Fibroblast of skin of right quadriceps (primary cell): ENCODE data around the gene AQP12B.
"Not testable (repeated sequence)": the region's sequence is repeated elsewhere in the genome, so short reads cannot be mapped to it uniquely, and the experiment has no call there.

Experiments used
- DNase-seq: peaks from one replicate; pipeline ENCODE4 v3.0.0-alpha.2; 2013

AQP12B gene, protein sequence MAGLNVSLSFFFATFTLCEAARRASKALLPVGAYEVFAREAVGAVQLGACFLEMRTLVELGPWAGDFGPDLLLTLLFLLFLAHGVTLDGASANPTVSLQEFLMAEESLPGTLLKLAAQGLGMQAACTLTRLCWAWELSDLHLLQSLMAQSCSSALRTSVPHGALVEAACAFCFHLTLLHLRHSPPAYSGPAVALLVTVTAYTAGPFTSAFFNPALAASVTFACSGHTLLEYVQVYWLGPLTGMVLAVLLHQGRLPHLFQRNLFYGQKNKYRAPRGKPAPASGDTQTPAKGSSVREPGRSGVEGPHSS

DNA sequence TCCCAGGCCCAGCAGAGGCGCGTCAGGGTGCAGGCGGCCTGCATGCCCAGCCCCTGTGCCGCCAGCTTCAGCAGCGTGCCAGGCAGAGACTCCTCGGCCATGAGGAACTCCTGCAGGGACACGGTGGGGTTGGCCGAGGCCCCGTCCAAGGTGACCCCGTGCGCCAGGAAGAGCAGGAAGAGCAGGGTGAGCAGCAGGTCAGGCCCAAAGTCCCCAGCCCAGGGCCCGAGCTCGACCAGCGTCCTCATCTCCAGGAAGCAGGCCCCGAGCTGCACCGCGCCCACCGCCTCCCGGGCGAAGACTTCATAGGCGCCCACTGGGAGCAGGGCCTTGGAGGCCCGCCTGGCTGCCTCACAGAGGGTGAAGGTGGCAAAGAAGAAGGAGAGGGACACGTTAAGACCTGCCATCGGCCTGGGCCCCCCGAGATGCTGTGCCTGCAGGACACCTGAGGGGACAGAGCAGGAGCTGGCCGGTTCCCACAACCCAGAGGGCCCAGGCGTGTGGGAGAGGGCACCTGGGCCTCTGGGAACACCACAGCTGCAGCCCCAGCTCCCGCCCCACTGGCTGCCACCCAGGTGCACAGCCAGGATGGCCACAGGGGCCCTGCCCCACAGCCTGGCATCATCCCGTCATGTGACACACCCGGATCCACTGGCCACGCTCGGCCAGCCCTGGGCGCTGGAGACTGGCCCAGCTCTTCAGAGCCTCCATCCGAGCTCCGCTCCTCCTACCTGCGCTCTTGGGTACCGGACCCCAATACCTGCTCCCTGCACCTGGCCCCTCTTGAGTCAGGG is at the start of gene AQP12B:
AQP12B (minus strand) TSS at position 455 of the 794 bp plus-strand sequence; CDS start at position 407, 48 bp downstream.
- DNase-seq, result not testable (repeated sequence)

DNA sequence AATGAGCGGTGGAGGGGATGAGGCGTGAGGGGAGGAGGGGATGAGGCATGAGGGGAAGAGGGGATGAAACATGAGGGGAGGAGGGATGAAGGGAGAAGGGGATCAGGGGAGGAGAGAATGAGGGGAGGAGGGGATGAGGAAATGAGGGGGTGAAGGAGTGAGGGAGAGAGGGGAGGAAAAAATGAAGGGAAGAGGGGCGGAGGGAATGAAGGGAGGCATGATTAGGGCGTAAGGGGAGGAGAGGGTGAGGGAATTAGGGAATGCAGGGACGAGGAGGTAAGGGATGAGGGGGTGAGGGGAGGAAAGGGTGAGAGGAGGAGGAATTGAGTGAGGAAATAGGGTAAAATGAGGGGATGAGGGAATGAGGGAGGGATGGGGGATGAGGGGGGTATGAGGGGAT is 49.5 kb upstream of the AQP12B start:
- no peak for DNase-seq

DNA sequence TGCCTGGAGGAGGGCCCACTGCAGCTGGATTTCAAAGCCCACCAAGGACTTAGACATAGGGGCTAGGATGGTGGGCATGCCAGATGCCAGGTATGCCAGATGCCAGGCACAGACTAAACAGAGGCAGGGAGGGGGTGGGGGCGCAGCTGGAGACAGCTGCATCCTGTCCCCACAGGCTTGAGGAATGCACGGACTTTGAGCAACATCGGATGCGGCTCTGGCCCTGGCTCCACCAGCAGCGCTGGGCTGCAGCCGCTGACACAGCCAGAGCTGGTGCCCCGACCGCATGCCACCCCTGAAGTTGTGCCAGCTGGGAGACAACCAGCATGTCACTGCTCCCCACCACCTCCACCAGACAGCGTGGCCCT is 48.5 kb upstream of the AQP12B start:
- no peak for DNase-seq

DNA sequence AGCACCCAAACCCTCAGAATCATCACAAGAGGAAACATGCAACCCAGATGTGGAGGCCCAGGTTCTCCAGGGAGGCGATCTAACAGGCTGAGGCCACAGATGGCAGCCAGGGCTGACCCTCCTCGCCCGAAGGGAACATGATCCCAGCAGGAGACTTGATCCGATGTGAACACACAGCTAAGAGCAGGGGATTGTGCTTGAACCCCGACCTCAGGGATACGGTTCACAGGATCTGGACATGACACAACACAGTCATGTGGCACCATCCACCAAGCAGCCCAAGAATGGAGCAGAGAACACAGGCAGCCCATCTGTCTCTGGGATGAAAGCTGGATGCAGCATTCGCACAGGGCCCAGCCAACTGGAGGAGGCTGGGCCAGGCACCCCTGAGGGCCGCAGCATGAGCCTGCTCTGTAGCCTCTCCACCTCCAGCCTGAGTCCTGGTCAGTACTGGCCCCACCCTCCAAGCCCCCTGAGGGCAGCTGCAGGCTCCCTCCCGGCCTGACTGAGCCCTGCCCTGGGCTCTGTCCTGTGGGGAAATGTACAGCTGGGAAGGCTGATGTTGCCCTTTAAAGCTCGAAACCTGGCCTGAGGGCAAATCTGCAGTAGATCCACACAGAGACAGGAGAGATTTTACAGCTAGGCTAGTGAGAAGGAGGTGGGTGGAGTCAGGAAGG is 48.0 kb upstream of the AQP12B start:
- no peak for DNase-seq

DNA sequence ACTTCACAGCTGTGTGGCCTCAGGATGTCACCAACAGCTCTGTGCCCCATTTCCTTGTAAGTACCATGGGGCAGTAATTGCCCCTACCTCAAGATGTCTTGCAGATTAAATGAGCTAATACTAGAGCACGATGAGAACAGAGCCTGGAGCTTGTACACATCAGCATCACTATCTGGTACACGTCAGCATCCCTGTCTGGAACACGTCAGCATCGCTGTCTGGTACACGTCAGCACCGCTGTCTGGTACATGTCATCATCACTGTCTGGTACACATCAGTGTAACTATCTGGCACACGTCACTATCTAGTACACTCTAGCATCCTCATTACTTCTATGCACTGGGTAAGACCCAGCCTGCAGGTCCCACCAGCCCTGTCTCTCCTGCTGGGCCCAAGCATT is 46.1 kb upstream of the AQP12B start:
- no peak for DNase-seq

DNA sequence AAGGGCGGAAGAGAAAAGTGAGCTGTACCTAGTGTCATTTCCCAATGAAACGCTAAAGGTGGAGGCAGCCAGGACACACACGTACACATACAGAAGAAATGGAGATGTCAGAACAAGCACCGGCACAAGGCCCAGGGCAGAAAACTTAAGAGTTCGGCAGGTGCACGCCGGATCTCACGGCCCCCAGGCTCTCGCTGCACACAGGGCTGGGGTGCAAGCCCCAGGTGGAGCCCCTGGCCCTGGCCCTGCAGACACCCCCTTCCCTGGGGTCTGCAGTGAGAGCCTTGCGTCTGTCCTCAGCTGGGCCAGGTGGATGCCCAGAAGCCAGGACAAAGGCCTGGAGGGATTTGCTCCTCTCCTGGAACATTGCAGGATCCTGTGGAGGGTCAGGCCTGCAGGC is 45.7 kb upstream of the AQP12B start:
- no peak for DNase-seq

DNA sequence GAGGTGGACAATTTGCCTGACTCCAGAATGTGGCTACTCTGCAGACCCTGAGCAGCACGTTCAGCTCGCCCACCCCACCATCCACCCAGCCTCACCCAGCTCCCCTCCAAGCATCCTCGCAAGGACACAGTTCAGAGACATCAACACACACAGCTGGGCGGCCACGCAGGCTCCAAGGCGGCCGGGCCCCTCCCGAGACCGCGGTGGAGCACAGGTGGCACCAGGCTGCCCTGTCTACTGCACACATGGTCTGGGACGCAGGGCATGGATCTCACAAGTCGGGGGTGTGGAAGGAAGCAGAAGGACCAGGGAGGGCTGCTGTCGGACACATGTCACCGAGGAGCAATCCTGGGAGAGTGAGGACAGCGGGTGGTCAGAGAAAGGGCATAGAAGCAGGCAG is 45.2 kb upstream of the AQP12B start:
- no peak for DNase-seq

DNA sequence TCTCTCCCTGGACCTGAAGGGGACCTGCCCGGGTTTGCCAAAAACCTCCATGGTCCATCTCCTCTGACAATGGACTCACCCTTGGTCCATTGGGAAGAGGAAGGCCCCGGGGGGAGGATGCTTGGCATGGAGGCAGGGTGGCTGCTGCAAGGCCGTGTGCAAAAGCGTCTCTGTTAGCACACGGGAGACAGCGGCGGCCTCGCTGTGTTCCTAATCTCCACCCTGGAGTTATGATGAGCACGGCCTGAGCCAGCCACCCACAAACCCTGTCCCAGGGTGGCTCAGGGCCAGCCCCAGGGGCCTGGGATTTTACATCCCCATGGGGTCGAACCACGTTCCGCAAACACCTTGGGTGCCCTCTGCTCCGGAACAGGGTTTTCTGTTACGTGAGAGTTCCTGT is 44.8 kb upstream of the AQP12B start:
- DNase-seq, result no peak

DNA sequence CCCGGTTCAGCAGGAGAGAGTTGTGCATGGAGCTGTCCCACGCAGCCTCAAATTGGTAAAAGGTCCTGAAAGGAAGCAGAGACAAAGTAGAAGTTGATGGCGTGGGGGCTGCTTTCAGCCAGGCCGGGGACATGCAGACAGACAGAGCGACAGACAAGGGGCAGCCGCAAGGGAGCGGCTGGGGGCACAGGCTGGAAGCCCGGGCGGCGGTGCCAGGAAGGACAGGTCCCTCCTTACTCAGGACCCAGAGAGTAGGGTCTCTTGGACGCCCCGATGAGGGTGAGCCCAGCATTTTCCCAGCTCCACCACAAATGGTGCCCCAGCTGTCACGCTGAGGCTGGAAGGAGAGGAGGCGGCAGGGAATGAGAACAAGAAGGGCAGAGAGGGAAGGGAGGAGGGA is 44.2 kb upstream of the AQP12B start:
- DNase-seq, result no peak

DNA sequence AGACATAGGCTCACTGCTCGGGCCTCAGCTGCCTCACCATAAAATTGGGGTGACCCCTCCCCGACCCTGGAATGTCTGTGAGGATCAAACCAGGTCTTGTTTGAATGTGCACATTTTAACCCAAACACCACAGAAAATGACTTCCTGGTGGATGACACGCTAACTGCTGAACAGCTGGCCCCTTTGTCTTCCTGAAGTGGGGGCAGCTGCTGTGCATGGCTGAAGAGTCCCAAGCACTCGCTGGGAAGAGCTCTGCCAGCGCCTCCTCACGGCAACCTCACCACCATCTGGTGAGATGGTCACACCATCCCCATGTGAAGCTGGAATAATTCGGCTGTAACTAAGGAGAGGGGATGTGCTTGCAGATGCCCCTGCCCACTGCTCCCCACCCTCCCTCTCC is 43.0 kb upstream of the AQP12B start:
- no peak for DNase-seq

DNA sequence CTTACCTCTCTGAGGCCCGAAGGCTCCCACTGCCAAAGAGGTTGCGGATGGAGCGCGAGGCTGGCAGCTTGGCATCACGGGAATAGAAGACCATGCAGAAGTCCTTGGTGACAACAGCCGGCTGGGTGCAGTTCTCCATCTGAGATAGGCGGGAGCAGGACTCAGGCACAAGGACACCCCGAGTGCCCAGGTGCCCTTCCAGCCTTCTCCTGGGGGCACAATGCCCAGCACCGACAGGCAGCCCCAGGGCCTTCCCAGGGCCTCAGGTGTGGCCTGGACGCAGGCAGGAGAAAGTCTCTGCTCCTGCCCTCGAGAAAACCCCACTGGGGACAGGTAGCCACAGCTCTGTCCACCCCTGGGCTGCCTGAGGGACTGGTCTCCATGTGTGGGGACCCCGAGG is 42.6 kb upstream of the AQP12B start:
- DNase-seq, result no peak

DNA sequence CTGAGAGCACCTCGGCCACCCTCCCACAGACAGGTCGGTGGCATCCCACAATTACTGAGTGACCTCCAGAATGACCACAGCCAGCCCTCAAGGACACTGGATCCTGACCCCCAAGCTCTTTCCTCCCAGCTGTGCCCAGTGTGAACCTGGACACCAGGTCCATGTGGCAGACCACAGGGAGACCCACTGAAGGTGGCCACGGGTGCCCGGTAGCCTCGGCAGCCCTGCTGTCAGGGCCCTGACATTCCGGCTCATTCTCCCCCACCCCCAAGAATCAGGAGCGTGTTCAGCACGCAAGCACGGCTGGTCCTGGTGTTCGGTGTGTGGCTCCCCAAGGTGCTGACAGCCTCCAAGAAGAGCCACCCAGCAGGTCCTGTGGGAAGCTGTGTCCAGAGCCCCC is 41.7 kb upstream of the AQP12B start:
- no peak for DNase-seq

DNA sequence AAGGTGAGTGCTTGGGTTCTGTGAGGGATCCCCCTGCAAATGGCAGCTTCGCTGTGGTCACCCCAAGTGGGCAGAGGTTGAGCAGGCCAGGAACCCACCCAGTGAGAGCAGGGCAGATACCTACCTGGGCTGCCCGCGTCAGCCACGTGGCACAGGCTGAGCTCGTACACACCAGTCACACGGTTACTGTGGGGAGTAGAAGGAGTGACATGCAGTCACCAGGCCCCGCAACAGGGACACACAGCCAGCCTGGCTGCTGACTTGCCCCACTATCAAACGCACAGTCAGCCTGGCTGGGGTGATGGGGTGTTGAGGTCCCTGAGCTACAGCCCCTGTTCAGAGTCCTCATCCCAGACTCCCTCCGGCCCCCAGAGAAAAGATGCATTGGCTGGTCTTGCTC is 41.2 kb upstream of the AQP12B start:
- no peak for DNase-seq

DNA sequence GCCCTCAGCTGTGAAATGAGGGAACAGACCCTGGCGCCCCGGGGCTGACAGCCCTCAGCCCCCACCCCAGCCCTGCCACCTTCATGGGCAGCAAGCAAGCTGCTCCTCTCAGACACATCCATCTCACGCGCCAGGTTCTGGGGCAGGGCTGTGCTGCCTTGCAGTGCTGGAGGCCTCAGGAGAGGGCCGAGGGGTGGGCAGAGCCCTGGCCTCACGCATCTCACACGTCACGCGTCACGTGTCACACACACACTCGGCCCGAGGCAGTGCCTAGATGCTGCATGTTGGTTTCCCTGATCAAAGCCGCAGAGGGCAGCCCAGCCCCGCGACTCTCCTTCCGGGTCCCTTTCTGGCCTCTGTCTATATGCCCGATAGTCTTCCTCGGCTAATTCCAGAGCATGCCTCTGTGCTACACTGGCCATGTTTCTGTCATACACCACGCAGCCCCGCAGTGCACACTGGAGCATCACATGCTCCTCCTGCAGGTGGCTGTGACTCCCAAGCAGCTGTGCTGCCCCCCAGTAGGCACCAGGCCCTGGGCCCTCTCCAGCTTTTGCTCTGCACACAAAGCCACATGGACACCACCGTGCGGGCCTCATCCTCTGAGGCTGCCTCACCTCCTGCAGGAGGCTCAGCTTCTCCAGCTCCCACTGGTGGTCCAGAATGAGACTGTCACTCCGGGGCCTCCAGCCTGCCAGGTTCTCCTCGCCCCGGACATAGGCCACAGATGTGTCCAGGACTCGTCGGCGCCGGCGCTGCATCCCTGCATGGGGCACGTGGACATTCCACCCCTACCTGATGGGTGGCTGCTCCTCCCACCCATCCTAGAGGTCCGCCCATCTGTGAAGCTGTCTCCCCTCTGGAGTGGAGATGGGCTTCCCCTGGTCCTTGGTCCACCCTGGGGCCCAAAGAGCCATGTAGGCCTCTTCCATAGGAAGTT is 40.4 kb upstream of the AQP12B start:
- DNase-seq, result no peak

DNA sequence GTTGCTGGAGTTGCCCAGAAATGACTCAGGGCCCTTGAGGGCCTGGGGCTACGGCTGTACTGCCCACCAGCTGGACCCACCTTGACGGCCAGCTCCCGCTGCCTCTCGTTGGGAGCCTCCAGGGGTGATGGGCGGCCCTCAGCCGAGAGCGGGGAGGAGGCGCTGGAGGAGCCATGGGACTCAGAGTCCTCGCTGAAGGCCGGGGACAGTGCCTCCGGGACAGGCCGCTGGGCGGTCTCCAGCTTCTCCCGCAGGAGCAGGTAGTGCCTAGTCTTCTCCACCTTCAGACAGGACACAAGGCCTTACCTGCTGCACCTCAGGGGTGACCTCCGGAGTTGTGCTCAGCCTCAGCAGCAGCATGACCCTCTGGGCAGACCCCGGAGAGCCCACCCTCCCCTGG is 39.7 kb upstream of the AQP12B start:
- DNase-seq, result no peak

DNA sequence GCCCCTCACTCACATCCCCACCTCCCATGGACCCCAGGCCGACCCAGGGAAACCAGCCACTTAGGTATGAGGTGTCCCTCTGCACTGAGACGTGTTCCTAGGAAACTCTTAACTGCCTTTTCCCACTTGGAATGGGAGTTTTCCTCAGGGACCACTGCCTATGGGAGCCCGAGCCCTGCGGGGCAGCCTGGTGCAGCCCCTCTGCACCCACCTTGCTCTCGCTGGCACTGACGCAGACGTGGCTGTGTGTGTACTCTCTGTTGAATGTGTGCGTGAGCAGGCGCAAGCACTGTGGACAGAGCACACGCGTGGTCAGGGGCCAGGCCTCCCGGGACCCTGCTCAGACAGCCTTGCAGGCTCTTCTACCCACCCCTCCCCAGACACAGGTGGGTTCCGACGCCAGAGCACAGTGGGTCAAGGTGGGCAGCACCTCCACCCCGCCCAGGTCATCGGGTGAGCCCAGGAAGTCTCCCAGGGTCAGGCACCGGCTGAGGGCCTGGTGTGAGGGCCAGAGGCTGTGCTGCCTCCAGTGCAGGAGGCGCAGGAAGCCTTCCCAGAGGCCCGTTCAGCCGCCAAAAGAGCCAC is 39.0 kb upstream of the AQP12B start:
- DNase-seq, result no peak

DNA sequence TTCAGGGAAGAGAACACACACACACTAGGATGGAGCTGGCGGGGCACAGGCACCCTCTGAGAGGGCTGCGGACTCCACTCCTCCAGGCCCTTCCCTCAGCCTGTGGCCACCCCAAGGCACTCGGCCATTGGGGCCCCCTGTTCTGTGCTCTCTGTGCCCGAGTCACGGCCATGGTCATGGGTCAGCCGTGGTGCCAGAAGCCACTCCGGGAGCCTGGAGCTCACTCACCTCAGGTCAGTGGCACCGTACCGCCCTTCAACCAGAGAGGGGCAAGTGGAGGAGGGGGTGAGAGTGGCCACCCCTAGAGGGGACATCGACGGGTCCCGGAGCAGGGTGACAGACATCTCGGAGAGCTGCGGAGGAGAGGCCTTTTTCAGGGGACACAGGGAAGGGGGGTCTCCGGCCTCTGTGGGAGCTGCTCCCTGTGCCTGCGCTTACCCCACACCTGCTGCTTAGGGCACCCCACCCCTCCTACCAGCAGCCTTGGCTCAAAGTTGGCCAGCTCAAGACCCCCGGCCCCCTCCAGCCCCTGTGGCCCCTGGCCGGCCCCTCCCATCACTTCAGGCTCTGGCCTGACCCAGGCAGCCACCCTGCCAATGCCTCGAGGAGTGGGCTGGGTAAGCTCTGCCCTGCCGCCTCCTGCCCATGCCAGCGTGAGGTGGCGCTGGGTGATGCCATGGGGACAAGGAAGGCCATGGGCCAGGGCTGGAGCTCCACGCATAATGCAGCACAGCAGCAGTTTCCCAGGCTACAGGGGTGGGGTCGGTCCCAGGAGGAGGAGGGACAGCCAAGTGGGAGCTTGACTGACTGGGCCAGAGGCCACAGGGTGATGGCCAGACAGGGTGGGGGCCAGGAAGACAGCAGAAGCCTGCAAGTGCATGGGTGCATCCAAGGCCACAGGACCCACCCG is 38.3 kb upstream of the AQP12B start:
- DNase-seq, result no peak

DNA sequence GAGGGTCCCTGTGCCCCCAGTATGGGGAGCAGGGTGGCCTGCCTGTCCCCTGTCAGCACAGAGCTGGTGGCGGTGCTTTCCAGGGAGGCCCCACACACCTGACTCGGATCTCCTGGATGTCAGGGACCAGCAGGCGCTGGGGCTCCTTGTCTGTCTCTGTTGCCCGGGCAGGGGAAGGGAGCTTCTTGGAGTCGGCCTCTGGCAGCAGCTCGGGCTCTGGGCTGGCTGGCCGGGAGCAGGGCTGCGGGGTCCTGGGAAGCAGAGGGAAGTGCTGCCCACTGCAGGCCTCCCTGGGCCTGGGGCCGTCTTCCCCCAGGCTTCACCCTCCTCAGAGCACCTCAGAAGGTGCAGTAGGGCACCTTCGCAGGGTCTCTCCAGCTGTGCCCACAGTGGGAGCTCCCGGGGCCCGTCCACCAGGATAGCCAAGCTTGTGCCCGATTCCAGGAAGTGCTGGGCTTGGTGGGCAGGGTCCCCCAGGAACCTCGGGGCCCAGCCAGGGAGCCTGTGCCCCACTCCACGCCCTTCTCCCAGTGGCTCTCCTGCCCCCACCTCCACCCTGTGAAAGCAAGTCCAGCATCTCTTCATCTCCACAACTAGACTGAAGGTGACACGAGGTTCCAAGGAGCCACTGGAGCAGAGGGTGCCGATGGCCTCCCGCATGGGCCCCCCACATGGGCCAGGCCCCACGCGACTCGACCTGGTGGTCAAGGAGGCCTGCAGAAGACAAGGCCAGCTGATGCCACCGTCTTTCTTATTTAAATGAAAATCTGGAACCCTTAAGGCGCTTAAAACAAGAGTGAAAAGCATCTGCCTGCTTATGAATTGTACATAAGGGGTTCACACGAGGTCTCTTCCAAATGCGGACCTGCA is 37.2 kb upstream of the AQP12B start:
- DNase-seq, result no peak

DNA sequence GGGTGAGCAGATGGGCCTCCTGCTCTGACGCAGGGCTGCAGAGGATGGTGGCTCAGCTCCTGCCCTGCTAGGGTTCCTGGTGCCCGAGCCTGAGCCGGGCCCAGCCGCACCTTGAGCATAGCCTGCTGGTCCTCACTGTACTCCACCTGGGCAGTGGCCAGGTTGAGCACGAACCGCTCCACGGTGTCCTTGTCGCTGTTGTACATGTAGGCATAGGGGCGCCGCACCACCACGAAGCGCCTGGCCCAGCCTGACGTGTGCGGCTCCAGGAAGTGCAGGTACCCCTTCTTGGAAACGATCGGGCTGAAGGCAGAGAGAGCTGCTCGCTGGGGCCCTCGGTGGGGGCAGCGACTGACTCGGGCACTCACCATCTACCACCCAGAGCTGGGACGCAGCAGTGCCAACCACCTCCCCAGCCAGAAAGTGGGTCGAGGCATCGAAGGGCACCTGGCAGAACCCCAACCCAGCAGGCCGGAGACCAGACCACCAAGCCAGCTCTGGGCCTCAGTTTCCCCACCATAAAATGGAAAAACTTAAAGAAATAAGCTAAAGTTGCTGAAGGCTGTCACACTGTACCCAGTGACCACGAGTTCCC is 36.3 kb upstream of the AQP12B start:
- DNase-seq, result no peak
